HCT116 (cell line): ENCODE measurements around the gene TLR2. TPM values are rescaled to one million over a fixed set of nuclear protein-coding genes. Genes with fewer than 3 reads are reported as not detected.

Experiments
- ATAC-seq: fragments of 200-7000 bp; cut with Tn5 transposase; 2 replicates; pipeline ENCODE4 v1.9.1; 2020; ENCODE audit warnings: mild to moderate bottlenecking, moderate library complexity
- BruUV-seq: library from RNA; stranded (reverse); fragments of 400-500 nt; replicated peaks from 2 replicates; lab custom pipeline; 2021; lab: Mats Ljungman, UMichigan
- CTCF ChIA-PET: fragments of 300-600 bp; sonication (Branson Sonifier 250); formaldehyde crosslinking; loops from one replicate; lab custom pipeline; 2021; ENCODE audit warnings: antibody characterized with exemption; lab: Charles Lee
- POLR2A ChIA-PET: fragments of 300-600, 350-600 bp; sonication (Branson Sonifier 250); formaldehyde crosslinking; loops from one replicate; lab custom pipeline; 2021; ENCODE audit warnings: antibody characterized with exemption; lab: Charles Lee
- RAD21 ChIA-PET, 2 experiments: fragments of 300-600 bp; sonication (Branson Sonifier 250); formaldehyde crosslinking; loops; one replicate each; lab custom pipeline; 2023; ENCODE audit warnings: low total read pairs in 2 of 2; ENCODE audit not compliant: uncharacterized antibody in 2 of 2, unreplicated experiment in 2 of 2, low non-redundant PET in 1 of 2; lab: Charles Lee
- DNase-seq: peaks from one replicate; pipeline ENCODE4 v3.0.0-alpha.2; 2010; ENCODE audit warnings: low read depth, low spot score
- H2AFZ ChIP-seq: fragments of 200-600 bp; shearing (Covaris generic), sonication (generic); 2 replicates; pipeline ENCODE4 v1.6.1; 2017; ENCODE audit warnings: low read depth, mixed run types, mixed read lengths, antibody characterized with exemption, low read length; ENCODE audit not compliant: poor library complexity, severe bottlenecking
- H3K27ac ChIP-seq: 2 replicates; pipeline ENCODE4 v1.5.1; 2012; ENCODE audit warnings: low read depth, low read length
- H3K27me3 ChIP-seq: fragments of 200-600 bp; sonication (generic); 2 replicates; pipeline ENCODE4 v1.6.1; 2016; ENCODE audit warnings: mixed run types, low read length, mixed read lengths; ENCODE audit not compliant: insufficient read depth
- H3K36me3 ChIP-seq, 2 experiments: fragments of 200-500 bp in 1 of 2; fragments of 200-600 bp in 1 of 2; sonication (Bioruptor generic) in 1 of 2; sonication (generic) in 1 of 2; 2 replicates each; pipeline versions ENCODE4 v1.5.1 to v1.6.1; 2014 to 2016; ENCODE audit warnings: low read length in 2 of 2, inconsistent platforms in 1 of 2, mixed read lengths in 1 of 2, mixed run types in 1 of 2; ENCODE audit not compliant: insufficient read depth in 2 of 2, control insufficient read depth in 1 of 2
- H3K4me1 ChIP-seq, 2 experiments: fragments of 200-600 bp in 1 of 2; sonication (generic) in 1 of 2; 2 replicates each; pipeline versions ENCODE4 v1.5.1 to v1.6.1; 2012 to 2017; ENCODE audit warnings: low read length in 2 of 2, inconsistent platforms in 1 of 2, mild to moderate bottlenecking in 1 of 2, mixed read lengths in 1 of 2, mixed run types in 1 of 2, moderate library complexity in 1 of 2; ENCODE audit not compliant: insufficient read depth in 2 of 2, control insufficient read depth in 1 of 2
- H3K4me2 ChIP-seq: fragments of 200-600 bp; sonication (generic); 2 replicates; pipeline ENCODE4 v1.6.1; 2017; ENCODE audit warnings: mixed run types, low read length, mixed read lengths
- H3K4me3 ChIP-seq, 2 experiments: fragments of 200-600 bp in 1 of 2; sonication (generic) in 1 of 2; replicated peaks in 1 of 2; 2 replicates each; pipeline ENCODE4 v1.5.1; 2011 to 2016; ENCODE audit warnings: low read length in 2 of 2, control low read depth in 1 of 2, low read depth in 1 of 2, mild to moderate bottlenecking in 1 of 2, mixed read lengths in 1 of 2, mixed run types in 1 of 2
- H3K79me2 ChIP-seq: fragments of 200-600 bp; sonication (generic); 2 replicates; pipeline ENCODE4 v1.6.1; 2017; ENCODE audit warnings: mild to moderate bottlenecking, mixed run types, low read length, moderate library complexity, mixed read lengths; ENCODE audit not compliant: insufficient read depth
- H3K9ac ChIP-seq: fragments of 200-600 bp; sonication (generic); 2 replicates; pipeline ENCODE4 v1.6.1; 2016; ENCODE audit warnings: low read length, mixed read lengths
- H3K9me2 ChIP-seq: fragments of 200-600 bp; sonication (generic), shearing (Covaris generic); 2 replicates; pipeline ENCODE4 v1.6.1; 2017; ENCODE audit warnings: mixed run types, mild to moderate bottlenecking, moderate library complexity; ENCODE audit not compliant: insufficient read depth
- H3K9me3 ChIP-seq, 2 experiments: fragments of 200-500 bp in 1 of 2; fragments of 200-600 bp in 1 of 2; sonication (Bioruptor generic) in 1 of 2; sonication (generic) in 1 of 2; 2 replicates each; pipeline ENCODE4 v1.6.1; 2014 to 2017; ENCODE audit warnings: low read length in 2 of 2, mixed read lengths in 2 of 2, inconsistent platforms in 1 of 2, low read depth in 1 of 2, mild to moderate bottlenecking in 1 of 2, mixed run types in 1 of 2, moderate library complexity in 1 of 2; ENCODE audit not compliant: control insufficient read depth in 1 of 2, insufficient read depth in 1 of 2
- H4K20me1 ChIP-seq: fragments of 200-600 bp; sonication (generic), shearing (Covaris generic); 2 replicates; pipeline ENCODE4 v1.6.1; 2017; ENCODE audit warnings: mixed run types, mild to moderate bottlenecking, moderate library complexity; ENCODE audit not compliant: insufficient read depth
- CBX3 ChIP-seq: IDR thresholded peaks from 2 replicates; pipeline ENCODE4 v1.6.1; 2012; ENCODE audit warnings: low read depth
- EGR1 ChIP-seq: IDR thresholded peaks from 2 replicates; pipeline ENCODE4 v1.6.1; 2012; ENCODE audit warnings: low read depth
- ELF1 ChIP-seq: IDR thresholded peaks from 2 replicates; pipeline ENCODE4 v1.6.1; 2012; ENCODE audit warnings: low read depth, borderline replicate concordance
- EZH2phosphoT487 ChIP-seq: fragments of 200-600 bp; IDR thresholded peaks from 2 replicates; pipeline ENCODE4 v1.6.1; 2018; ENCODE audit warnings: antibody characterized with exemption, borderline replicate concordance
- FOSL1 ChIP-seq: IDR thresholded peaks from 2 replicates; pipeline ENCODE4 v1.6.1; 2012; ENCODE audit warnings: low read depth
- JUND ChIP-seq: IDR thresholded peaks from 2 replicates; pipeline ENCODE4 v1.6.1; 2012
- POLR2AphosphoS5 ChIP-seq: IDR thresholded peaks from 2 replicates; pipeline ENCODE4 v1.6.1; 2011; ENCODE audit warnings: mild to moderate bottlenecking, low read depth, low read length, moderate library complexity
- RAD21 ChIP-seq: IDR thresholded peaks from 2 replicates; pipeline ENCODE4 v1.6.1; 2012; ENCODE audit warnings: low read depth, mild to moderate bottlenecking
- SP1 ChIP-seq: IDR thresholded peaks from 2 replicates; pipeline ENCODE4 v1.6.1; 2012; ENCODE audit warnings: low read depth
- TCF7L2 ChIP-seq: IDR thresholded peaks from 2 replicates; pipeline ENCODE4 v1.7.0; 2011; ENCODE audit warnings: borderline replicate concordance, inconsistent platforms; ENCODE audit not compliant: insufficient read depth, insufficient read length; ENCODE audit errors: extremely low read depth
- YY1 ChIP-seq: IDR thresholded peaks from 2 replicates; pipeline ENCODE4 v1.6.1; 2011; ENCODE audit warnings: low read length, low read depth, moderate library complexity, mild to moderate bottlenecking; ENCODE audit not compliant: insufficient replicate concordance; ENCODE audit errors: extremely low read depth
- ZFX ChIP-seq: fragments of 450-650 bp; IDR thresholded peaks from 2 replicates; pipeline ENCODE4 v1.6.1; 2017
- ZNF274 ChIP-seq: fragments of 200-500 bp; sonication (Bioruptor generic); IDR thresholded peaks from 2 replicates; pipeline ENCODE4 v1.6.1; 2014; ENCODE audit warnings: mild to moderate bottlenecking, low read depth, low read length, inconsistent platforms
- intact Hi-C: fragments of 100-400 bp; cut with micrococcal nuclease; formaldehyde crosslinking; loops from 2 replicates; pipeline ENCODE4 v1.10.0; 2022
- total RNA-seq: library from RNA; stranded (reverse); gene quantifications from one replicate; pipeline ENCODE4 v1.2.1, GENCODE V29; 2021; ENCODE audit not compliant: unreplicated experiment
- TF ChIP-seq, protein P1 (sequence below): IDR thresholded peaks from 2 replicates; pipeline ENCODE4 v1.6.1; 2012
- TF ChIP-seq, protein P2 (sequence below): IDR thresholded peaks from 2 replicates; pipeline ENCODE4 v1.6.1; 2011; ENCODE audit warnings: mild to moderate bottlenecking, low read length, moderate library complexity; ENCODE audit not compliant: insufficient replicate concordance; ENCODE audit errors: extremely low read depth
- TF ChIP-seq, protein P3 (sequence below), 3 experiments: fragments of 200-600 bp in 1 of 3; sonication (generic) in 1 of 3; IDR thresholded peaks in 2 of 3; conservative IDR thresholded peaks in 1 of 3; 2 replicates each; pipeline ENCODE4 v1.5.1; 2012 to 2017; ENCODE audit warnings: low read depth in 2 of 3, low read length in 2 of 3, antibody characterized with exemption in 1 of 3, borderline replicate concordance in 1 of 3, control low read depth in 1 of 3, mild to moderate bottlenecking in 1 of 3, mixed read lengths in 1 of 3, mixed run types in 1 of 3, moderate library complexity in 1 of 3; ENCODE audit not compliant: insufficient read depth in 1 of 3

Gene TLR2
- total RNA-seq, 1 experiment from 2014 or later: 0.12 TPM

DNA sequence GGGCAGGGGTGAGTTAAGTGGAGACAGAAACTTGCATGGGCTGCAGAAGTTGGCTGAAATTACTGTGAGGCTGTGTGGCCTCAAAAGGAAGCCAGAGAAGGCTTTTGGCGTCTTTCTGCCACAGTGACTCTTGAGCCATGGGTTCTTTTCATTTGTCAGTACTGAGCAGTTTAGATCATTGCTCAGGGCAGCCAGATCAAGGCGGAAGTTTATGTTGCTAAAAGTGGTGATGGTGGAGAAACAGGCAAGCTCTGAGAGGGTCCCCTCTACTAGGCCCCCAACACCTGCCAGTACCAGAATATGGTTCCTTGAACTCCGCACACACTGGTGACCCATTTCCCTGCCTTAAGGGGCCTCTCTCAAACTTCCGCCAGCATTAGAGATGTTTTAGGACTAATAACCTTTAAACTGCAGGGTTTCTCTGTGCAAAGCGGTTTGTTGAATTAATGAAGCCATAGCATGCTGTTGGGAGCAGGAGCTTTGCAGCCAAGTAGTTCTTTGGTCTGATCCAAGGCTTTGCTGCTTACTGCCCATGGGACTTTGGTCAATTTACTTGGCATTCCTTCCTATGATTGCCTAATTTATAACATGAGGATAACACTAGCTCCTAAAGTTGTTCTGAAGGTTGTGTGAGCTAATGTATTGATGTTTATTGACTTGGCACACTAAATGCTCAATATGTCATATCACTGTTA lies 41.2 kb downstream of the TLR2 start (continued):
- no peak for TF ChIP-seq YY1
- TF ChIP-seq, protein P1, sequence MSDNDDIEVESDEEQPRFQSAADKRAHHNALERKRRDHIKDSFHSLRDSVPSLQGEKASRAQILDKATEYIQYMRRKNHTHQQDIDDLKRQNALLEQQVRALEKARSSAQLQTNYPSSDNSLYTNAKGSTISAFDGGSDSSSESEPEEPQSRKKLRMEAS: no peak

DNA sequence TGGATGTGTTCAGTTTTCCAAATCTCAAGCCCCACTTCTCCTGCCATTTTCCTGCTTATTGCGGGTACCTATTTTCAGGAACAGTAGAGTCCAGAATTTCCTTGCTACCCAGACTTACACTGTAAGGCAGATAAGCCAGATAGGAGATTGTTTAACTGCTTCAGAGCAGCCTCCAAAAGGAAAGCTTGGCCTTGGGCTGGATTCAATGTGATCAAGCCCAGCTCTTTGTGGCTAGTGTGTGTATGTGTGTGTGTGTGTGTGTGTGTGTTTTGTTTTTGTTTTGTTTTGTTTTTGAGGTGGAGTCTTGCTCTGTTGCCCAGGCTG lies 41.7 kb downstream of the TLR2 start:
- BruUV-seq: no TSS peak
- POLR2A ChIA-PET: no interaction called here
- ATAC-seq: no peak

More for the DNA sequence above, 41.7 kb downstream of the TLR2 start:
- H3K4me3 ChIP-seq: no peak overlapping the region
- no peaks in the 10 kb centered on the region for H3K36me3 ChIP-seq
- no peak overlapping the region for H3K27ac ChIP-seq
- H2AFZ ChIP-seq: no peak overlapping the region
- no peaks in the 10 kb centered on the region for H3K79me2 ChIP-seq
- intact Hi-C loops: no loop called here
- no peaks in the 10 kb centered on the region for H4K20me1 ChIP-seq
- H3K9me3 ChIP-seq: no peaks in the 10 kb centered on the region
- H3K4me2 ChIP-seq: no peak overlapping the region
- DNase-seq: no peak
- H3K27me3 ChIP-seq: no peaks in the 10 kb centered on the region
- H3K9ac ChIP-seq: no peak overlapping the region
- H3K9me2 ChIP-seq: no peaks in the 10 kb centered on the region
- ChIA-PET RAD21 (no interaction called here), CTCF (no interaction called here)
- no peaks in the 10 kb centered on the region for H3K4me1 ChIP-seq
- TF ChIP-seq ZFX: no peak
- TF ChIP-seq YY1: no peak
- TF ChIP-seq, protein P2, sequence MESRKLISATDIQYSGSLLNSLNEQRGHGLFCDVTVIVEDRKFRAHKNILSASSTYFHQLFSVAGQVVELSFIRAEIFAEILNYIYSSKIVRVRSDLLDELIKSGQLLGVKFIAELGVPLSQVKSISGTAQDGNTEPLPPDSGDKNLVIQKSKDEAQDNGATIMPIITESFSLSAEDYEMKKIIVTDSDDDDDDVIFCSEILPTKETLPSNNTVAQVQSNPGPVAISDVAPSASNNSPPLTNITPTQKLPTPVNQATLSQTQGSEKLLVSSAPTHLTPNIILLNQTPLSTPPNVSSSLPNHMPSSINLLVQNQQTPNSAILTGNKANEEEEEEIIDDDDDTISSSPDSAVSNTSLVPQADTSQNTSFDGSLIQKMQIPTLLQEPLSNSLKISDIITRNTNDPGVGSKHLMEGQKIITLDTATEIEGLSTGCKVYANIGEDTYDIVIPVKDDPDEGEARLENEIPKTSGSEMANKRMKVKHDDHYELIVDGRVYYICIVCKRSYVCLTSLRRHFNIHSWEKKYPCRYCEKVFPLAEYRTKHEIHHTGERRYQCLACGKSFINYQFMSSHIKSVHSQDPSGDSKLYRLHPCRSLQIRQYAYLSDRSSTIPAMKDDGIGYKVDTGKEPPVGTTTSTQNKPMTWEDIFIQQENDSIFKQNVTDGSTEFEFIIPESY: no peak
- no peak for TF ChIP-seq CBX3
- no peak for TF ChIP-seq POLR2AphosphoS5
- no peak for TF ChIP-seq SP1
- no peak for TF ChIP-seq EZH2phosphoT487
- TF ChIP-seq ZNF274: no peak
- no peak for TF ChIP-seq RAD21
- TF ChIP-seq, protein P3, sequence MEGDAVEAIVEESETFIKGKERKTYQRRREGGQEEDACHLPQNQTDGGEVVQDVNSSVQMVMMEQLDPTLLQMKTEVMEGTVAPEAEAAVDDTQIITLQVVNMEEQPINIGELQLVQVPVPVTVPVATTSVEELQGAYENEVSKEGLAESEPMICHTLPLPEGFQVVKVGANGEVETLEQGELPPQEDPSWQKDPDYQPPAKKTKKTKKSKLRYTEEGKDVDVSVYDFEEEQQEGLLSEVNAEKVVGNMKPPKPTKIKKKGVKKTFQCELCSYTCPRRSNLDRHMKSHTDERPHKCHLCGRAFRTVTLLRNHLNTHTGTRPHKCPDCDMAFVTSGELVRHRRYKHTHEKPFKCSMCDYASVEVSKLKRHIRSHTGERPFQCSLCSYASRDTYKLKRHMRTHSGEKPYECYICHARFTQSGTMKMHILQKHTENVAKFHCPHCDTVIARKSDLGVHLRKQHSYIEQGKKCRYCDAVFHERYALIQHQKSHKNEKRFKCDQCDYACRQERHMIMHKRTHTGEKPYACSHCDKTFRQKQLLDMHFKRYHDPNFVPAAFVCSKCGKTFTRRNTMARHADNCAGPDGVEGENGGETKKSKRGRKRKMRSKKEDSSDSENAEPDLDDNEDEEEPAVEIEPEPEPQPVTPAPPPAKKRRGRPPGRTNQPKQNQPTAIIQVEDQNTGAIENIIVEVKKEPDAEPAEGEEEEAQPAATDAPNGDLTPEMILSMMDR (IDR thresholded peaks at IDR 0.05 in 2 of 3, conservative IDR thresholded peaks at IDR 0.05 in 1 of 3; ENCODE audit: borderline replicate concordance in 1 of 3, insufficient read depth in 1 of 3, low read depth in 2 of 3, low read length in 2 of 3): no peak
- TF ChIP-seq TCF7L2: no peak
- no peak for TF ChIP-seq ELF1
- TF ChIP-seq FOSL1: no peak
- TF ChIP-seq EGR1: no peak
- no peak for TF ChIP-seq JUND
